WERI-Rb-1 (cell line): ENCODE data around the gene AMBP.

Source experiments
- DNase-seq: peaks from one replicate; pipeline ENCODE4 v3.0.0-alpha.2; 2020
- H3K27ac ChIP-seq: fragments of 250-450 bp; sonication (Bioruptor Pico); 2 replicates; pipeline ENCODE4 v1.5.1; 2020; ENCODE audit warnings: mild to moderate bottlenecking, moderate library complexity
- H3K27me3 ChIP-seq: fragments of 250-450 bp; sonication (Bioruptor Pico); 2 replicates; pipeline ENCODE4 v1.5.1; 2021; ENCODE audit warnings: mild to moderate bottlenecking, low read depth, moderate library complexity; ENCODE audit not compliant: insufficient read depth, severe bottlenecking
- H3K36me3 ChIP-seq: fragments of 250-450 bp; sonication (Bioruptor Pico); 2 replicates; pipeline ENCODE4 v1.5.1; 2020; ENCODE audit warnings: mild to moderate bottlenecking, moderate library complexity
- H3K4me3 ChIP-seq: 2 replicates; pipeline ENCODE4 v1.5.1; 2011; ENCODE audit warnings: low read depth, mild to moderate bottlenecking, control low read depth, low read length
- H3K9me3 ChIP-seq: fragments of 250-450 bp; sonication (Bioruptor Pico); 2 replicates; pipeline ENCODE4 v1.5.1; 2021; ENCODE audit warnings: mild to moderate bottlenecking, moderate library complexity; ENCODE audit not compliant: severe bottlenecking
- TF ChIP-seq, protein P1 (sequence below): IDR thresholded peaks from 2 replicates; pipeline ENCODE4 v1.5.1; 2011; ENCODE audit warnings: low read depth, mild to moderate bottlenecking, control low read depth, inconsistent platforms, low read length

AMBP gene

GRCh38 chr9:114099669-114100270 is 21.7 kb upstream of the AMBP start:
- H3K4me3 ChIP-seq, result peak overlapping the region; percentile 92
- peaks cover 21% of the 10 kb centered on the region for H3K9me3 ChIP-seq
- H3K27me3 ChIP-seq, result no peaks in the 10 kb centered on the region
- peaks cover 33% of the 10 kb centered on the region for H3K36me3 ChIP-seq
- TF ChIP-seq, protein P1, sequence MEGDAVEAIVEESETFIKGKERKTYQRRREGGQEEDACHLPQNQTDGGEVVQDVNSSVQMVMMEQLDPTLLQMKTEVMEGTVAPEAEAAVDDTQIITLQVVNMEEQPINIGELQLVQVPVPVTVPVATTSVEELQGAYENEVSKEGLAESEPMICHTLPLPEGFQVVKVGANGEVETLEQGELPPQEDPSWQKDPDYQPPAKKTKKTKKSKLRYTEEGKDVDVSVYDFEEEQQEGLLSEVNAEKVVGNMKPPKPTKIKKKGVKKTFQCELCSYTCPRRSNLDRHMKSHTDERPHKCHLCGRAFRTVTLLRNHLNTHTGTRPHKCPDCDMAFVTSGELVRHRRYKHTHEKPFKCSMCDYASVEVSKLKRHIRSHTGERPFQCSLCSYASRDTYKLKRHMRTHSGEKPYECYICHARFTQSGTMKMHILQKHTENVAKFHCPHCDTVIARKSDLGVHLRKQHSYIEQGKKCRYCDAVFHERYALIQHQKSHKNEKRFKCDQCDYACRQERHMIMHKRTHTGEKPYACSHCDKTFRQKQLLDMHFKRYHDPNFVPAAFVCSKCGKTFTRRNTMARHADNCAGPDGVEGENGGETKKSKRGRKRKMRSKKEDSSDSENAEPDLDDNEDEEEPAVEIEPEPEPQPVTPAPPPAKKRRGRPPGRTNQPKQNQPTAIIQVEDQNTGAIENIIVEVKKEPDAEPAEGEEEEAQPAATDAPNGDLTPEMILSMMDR, result no peak
- peak overlapping the region; percentile 97 for H3K27ac ChIP-seq
- peak; percentile 96 for DNase-seq

DNA sequence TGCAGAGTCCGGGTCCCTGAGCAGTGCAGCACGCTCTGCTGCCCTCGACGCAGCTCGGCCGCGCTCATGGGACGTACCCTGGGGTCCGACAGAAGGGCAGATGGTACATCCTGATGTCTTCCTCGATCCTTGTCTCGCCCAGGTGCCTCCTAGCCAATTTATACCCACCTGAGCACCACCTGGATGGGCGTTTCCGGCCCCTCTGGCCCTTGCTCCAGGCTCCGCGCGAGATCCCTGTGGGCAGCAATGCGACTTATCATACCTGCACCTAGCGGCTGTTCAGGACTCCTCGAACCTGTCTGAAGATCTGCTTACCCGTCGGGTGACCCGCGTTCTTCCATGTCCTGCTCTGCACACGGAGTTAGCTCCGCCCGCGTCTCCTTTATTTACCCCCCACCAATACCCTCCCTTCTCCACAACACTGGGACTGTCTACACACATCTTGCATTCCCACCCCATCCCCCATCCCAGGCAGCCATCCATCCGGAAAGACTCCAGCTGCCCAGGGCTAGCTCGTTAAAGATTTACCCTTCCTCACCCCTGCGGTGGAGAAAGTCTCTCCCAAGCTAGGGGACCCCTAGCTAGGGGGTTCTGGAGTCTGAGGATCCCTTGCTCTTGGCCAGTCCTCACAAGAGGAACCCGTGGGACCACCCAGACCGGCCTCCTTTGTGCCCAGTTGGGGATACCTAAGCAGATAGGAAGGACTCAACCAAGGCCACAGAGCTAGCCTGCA is 21.0 kb upstream of the AMBP start, which contains the start of gene KIF12:
KIF12 (minus strand) TSS at position 357 of the 733 bp plus-strand sequence; CDS start at position 341, 16 bp downstream.
- Histone ChIP-seq H3K4me3 (peak within 1 kb of the TSS; percentile 92), H3K27me3 (no peaks in the 10 kb centered on the region), H3K9me3 (peaks cover 21% of the 10 kb centered on the region), H3K27ac (peak within 1 kb of the TSS; percentile 97), H3K36me3 (peaks cover 39% of the 10 kb centered on the region)
- peak; percentile 100 for DNase-seq
- TF ChIP-seq, protein P1, result 0 out of 2 replicates have a peak, but pooled peaks have one; percentile 8

DNA sequence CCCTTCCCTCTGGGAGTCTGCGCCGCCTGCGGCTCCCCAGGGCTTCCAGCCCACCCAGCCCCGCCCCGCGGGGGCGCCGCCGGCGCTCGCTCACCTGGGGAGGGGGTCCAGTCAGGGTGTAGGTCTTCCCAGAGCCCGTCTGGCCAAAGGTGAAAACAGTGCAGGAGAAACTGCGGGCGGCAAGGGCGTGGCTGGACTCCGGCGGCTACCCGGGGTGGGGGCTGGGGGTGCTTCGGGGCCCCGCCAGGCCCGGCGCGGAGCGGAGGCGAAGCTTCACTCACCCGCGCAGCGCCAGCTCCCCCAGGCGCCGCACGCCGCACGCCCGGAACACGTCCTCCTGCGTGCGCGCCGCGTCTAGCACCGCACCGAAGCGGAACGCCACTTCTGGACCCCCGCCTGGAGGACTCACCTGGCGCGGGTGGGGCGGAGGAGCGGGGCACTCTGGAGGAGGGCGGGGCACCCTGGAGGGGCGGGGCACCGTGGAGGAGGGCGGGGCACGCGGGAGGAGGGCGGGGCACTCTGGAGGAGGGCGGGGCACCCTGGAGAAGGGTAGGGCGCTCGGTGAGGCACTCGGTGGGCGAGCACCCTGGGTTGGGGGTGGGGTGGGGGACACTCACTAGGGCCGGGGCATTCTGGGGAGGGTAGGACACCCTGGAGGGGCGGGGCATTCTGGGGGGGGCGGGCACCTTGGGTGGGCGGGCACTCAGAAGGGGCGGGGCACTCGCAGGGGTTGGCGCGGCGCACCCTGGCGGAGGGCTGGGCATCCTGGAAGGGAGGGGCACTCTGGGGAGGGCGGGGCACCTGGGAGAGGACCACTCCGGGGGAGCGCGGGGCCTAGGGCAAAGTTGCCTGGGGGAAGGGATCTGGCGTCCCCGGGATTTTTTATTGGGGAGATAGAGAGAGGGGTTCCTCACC is 20.2 kb upstream of the AMBP start:
- peak overlapping the region; percentile 92 for H3K4me3 ChIP-seq
- H3K36me3 ChIP-seq, result peaks cover 48% of the 10 kb centered on the region
- peak; percentile 95 for DNase-seq
- no peaks in the 10 kb centered on the region for H3K27me3 ChIP-seq
- TF ChIP-seq, protein P1, result no peak
- peak overlapping the region; percentile 97 for H3K27ac ChIP-seq
- peaks cover 19% of the 10 kb centered on the region for H3K9me3 ChIP-seq

DNA sequence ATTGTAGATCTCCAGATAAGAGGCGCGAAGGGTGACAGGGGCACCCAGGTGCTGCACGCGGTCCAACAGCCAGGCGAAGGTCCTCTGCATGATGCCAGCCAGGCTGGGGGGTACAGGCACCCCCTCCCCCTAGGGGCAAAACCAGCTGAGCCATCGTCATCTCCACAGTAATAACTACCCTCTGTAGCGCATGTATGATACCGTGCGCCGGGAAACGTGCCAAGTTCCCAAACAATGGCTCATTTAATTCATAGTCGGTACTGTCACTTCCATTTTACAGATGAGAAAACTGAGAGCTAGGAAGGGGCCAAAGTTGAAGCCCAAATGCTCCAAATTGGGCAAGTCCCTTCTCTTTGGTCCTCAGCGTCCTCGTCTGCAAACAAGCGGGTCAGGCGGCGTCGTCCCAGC is 19.5 kb upstream of the AMBP start:
- H3K36me3 ChIP-seq, result peaks cover 54% of the 10 kb centered on the region
- H3K9me3 ChIP-seq, result peaks cover 12% of the 10 kb centered on the region
- TF ChIP-seq, protein P1, result no peak
- H3K27me3 ChIP-seq, result no peaks in the 10 kb centered on the region
- no peak for DNase-seq
- peak overlapping the region; percentile 41 for H3K4me3 ChIP-seq
- H3K27ac ChIP-seq, result peak overlapping the region; percentile 64

GRCh38 chr9:114096866-114097612 is 18.9 kb upstream of the AMBP start:
- no peak for DNase-seq
- Histone ChIP-seq H3K27me3 (no peaks in the 10 kb centered on the region), H3K36me3 (peaks cover 60% of the 10 kb centered on the region), H3K4me3 (no peak overlapping the region), H3K9me3 (peaks cover 9% of the 10 kb centered on the region), H3K27ac (peak overlapping the region; percentile 64)
- TF ChIP-seq, protein P1, result no peak
